Parathyroid adenoma (tissue), 2 donors: ENCODE data around the gene GID4.
A peak's percentile ranks its signal among the peaks of the same experiment; 100 is the strongest.
"Not testable (repeated sequence)": the region's sequence is repeated elsewhere in the genome, so short reads cannot be mapped to it uniquely, and the experiment has no call there.

ENCODE experiments used
- H2AFZ ChIP-seq: fragments of 300-600 bp; sonication (generic); one replicate; pipeline ENCODE4 v1.7.0; 2017; ENCODE audit warnings: antibody characterized with exemption, mild to moderate bottlenecking
- H3K27ac ChIP-seq: fragments of 300-600 bp; sonication (generic); one replicate; pipeline ENCODE4 v1.7.0; 2017
- H3K27me3 ChIP-seq: fragments of 300-600 bp; sonication (generic); one replicate; pipeline ENCODE4 v1.7.0; 2017; ENCODE audit warnings: low read length; ENCODE audit not compliant: control insufficient read depth, insufficient read depth
- H3K36me3 ChIP-seq: fragments of 300-600 bp; sonication (generic); one replicate; pipeline ENCODE4 v1.7.0; 2017; ENCODE audit warnings: low read length; ENCODE audit not compliant: control insufficient read depth, insufficient read depth
- H3K4me1 ChIP-seq: fragments of 300-600 bp; sonication (generic); one replicate; pipeline ENCODE4 v1.7.0; 2017; ENCODE audit warnings: control low read depth
- H3K4me2 ChIP-seq: fragments of 300-600 bp; sonication (generic); one replicate; pipeline ENCODE4 v1.7.0; 2017; ENCODE audit warnings: low read length
- H3K4me3 ChIP-seq: fragments of 300-600 bp; sonication (generic); one replicate; pipeline ENCODE4 v1.7.0; 2017; ENCODE audit warnings: low read depth, low read length
- H3K79me2 ChIP-seq: fragments of 300-600 bp; sonication (generic); one replicate; pipeline ENCODE4 v1.7.0; 2017; ENCODE audit warnings: control low read depth
- H3K9ac ChIP-seq: fragments of 300-600 bp; sonication (generic); one replicate; pipeline ENCODE4 v1.7.0; 2017; ENCODE audit warnings: mild to moderate bottlenecking
- H3K9me3 ChIP-seq: fragments of 300-600 bp; sonication (generic); one replicate; pipeline ENCODE4 v1.7.0; 2017; ENCODE audit warnings: low read length; ENCODE audit not compliant: control insufficient read depth
- TF ChIP-seq, protein P1 (sequence below): fragments of 300-600 bp; sonication (generic); IDR thresholded peaks from one replicate; pipeline ENCODE4 v1.7.0; 2017; ENCODE audit warnings: antibody characterized with exemption, mild to moderate bottlenecking
- donor health status: primary hyperparathyroidism.

Gene GID4

DNA sequence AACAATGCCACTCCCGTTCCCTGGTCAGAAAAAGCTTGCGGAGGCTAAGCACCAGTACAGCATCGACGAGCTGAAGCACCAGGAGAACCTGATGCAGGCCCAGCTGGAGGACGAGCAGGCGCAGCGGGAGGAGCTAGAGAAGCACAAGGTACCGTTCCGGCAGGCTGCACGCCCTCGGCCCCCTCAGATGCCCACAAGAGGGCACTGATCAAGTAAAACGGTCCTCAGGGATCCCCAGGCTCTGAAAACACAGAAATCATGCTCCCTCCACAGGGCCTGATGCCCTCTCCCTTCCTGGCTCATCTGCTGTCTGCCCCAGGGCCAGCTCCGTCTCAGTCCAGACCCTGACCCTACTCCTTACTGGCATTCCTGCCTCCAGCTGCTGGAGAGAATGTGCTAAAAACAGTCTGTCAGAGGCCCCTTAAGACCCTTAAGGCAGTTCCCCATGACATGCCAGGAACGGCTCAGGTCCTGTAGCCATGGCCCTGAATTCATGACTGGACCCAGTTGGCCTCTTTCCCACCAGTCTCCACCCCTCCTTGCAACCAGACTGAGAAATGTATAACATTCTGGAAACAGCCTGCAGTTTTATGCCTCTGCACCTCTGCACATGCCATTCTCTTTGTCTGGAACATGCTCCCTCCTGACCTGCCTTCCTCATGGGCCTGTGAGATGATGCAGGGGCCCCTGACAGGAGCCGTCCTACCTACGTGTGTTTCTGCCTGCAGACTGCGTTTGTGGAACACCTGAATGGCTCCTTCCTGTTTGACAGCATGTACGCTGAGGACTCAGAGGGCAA lies 44.7 kb upstream of the GID4 start:
- H3K4me3 ChIP-seq, result no peak overlapping the region
- TF ChIP-seq, protein P1, sequence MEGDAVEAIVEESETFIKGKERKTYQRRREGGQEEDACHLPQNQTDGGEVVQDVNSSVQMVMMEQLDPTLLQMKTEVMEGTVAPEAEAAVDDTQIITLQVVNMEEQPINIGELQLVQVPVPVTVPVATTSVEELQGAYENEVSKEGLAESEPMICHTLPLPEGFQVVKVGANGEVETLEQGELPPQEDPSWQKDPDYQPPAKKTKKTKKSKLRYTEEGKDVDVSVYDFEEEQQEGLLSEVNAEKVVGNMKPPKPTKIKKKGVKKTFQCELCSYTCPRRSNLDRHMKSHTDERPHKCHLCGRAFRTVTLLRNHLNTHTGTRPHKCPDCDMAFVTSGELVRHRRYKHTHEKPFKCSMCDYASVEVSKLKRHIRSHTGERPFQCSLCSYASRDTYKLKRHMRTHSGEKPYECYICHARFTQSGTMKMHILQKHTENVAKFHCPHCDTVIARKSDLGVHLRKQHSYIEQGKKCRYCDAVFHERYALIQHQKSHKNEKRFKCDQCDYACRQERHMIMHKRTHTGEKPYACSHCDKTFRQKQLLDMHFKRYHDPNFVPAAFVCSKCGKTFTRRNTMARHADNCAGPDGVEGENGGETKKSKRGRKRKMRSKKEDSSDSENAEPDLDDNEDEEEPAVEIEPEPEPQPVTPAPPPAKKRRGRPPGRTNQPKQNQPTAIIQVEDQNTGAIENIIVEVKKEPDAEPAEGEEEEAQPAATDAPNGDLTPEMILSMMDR, result peak; percentile 52
- H3K27ac ChIP-seq, result no peak overlapping the region
- H3K9me3 ChIP-seq, result no peaks in the 10 kb centered on the region
- H3K36me3 ChIP-seq, result no peaks in the 10 kb centered on the region
- H3K9ac ChIP-seq, result no peak overlapping the region
- no peaks in the 10 kb centered on the region for H3K79me2 ChIP-seq
- H3K4me2 ChIP-seq, result no peak overlapping the region
- H3K27me3 ChIP-seq, result no peaks in the 10 kb centered on the region
- H3K4me1 ChIP-seq, result peaks cover 6% of the 10 kb centered on the region
- H2AFZ ChIP-seq, result no peak overlapping the region

DNA sequence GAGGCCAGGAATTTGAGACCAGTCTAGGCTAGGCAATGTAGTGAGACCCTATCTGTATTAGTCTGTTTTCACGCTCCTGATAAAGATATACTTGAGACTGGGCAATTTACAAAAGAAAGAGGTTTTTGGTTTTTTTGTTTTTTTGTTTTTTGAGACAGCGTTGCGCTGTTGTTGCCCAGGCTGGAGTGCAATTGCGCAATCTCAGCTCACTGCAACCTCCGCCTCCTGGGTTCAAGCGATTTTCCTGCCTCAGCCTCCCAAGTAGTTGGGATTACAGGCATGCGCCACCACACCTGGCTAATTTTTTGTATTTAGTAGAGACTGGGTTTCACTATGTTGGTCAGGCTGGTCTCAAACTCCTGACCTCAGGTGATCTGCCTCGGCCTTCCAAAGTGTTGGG lies 43.3 kb upstream of the GID4 start:
- H3K4me3 ChIP-seq, H3K9me3 ChIP-seq, H3K36me3 ChIP-seq, H3K79me2 ChIP-seq, H3K4me2 ChIP-seq, H2AFZ ChIP-seq, H3K27ac ChIP-seq, H3K4me1 ChIP-seq, H3K9ac ChIP-seq, H3K27me3 ChIP-seq: not testable (repeated sequence)

DNA sequence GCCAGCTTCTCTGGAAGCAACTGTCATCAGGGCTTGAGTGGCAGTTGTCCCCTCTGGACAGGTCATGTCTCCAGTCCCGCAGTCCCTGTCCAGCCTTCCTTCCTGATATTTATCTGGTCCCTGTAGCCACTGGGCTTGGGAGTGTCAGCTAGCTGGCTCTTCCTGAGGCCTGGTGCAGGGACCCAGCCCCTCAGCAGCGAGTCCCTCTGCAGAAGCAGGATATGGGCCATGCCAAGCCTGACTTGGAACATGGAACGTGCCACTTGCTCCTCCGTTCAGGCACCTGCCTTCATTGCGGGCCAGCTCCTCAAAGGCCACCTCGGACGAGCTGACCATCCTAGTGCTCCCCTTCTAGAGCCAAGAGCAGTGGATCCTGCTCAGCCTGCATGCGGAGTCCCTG lies 40.3 kb upstream of the GID4 start:
- TF ChIP-seq, protein P1, result no peak
- no peak overlapping the region for H3K27ac ChIP-seq
- no peaks in the 10 kb centered on the region for H3K79me2 ChIP-seq
- H3K9ac ChIP-seq, result no peak overlapping the region
- no peaks in the 10 kb centered on the region for H3K9me3 ChIP-seq
- H3K4me1 ChIP-seq, result no peaks in the 10 kb centered on the region
- no peaks in the 10 kb centered on the region for H3K27me3 ChIP-seq
- no peaks in the 10 kb centered on the region for H3K36me3 ChIP-seq
- H3K4me3 ChIP-seq, result no peak overlapping the region
- H2AFZ ChIP-seq, result no peak overlapping the region
- H3K4me2 ChIP-seq, result no peak overlapping the region

DNA sequence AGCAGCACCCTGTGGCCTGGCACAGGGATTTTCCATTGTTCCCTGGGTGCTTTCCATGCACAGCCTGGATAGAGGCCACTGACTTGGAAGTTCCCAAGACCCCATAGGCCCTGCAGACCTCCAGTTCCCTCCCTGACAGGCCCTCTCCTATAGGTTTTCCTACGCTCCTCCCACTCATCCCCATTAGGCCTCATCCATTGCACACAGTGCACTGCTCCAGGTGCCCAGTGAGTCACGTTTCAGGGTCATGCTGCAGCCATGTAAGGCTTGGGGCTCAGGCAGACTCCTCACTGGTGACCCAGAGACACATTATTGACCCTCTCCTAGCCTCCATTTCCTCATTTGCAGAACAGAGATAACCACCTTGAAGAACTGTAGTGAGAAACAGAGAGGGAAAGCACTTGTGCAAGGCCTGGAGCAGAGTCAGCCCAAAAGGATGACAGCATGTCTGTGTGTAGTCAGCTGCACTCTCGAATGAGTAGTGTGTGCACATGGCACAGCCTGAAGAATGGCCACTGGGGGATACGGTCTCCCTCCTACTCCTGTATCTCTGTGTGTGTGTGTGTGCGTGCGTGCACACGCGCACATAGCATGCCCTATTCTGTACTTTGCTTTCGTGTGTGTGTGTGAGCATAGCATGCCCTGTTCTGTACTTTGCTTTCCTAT lies 39.7 kb upstream of the GID4 start:
- Histone ChIP-seq H3K4me1 (no peaks in the 10 kb centered on the region), H3K4me2 (no peak overlapping the region), H3K9ac (no peak overlapping the region), H3K79me2 (no peaks in the 10 kb centered on the region), H3K27me3 (no peaks in the 10 kb centered on the region), H3K9me3 (no peaks in the 10 kb centered on the region), H3K27ac (no peak overlapping the region), H2AFZ (no peak overlapping the region), H3K36me3 (no peaks in the 10 kb centered on the region), H3K4me3 (no peak overlapping the region)
- TF ChIP-seq, protein P1, result no peak

DNA sequence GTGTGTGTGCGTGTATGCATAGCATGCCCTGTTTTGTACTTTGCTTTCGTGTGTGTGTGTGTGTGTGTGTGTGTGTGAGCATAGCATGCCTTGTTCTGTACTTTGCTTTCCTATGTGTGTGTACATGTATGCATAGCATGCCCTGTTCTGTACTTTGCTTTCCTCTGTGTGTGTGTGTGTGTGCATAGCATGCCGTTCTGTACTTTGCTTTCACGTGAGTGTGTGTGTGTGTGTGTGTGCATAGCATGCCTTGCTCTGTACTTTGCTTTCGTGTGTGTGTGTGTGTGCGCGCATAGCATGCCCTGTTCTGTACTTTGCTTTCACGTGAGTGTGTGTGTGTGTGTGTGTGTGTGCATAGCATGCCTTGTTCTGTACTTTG lies 39.2 kb upstream of the GID4 start:
- H3K27me3 ChIP-seq, result no peaks in the 10 kb centered on the region
- H3K79me2 ChIP-seq, result no peaks in the 10 kb centered on the region
- no peaks in the 10 kb centered on the region for H3K36me3 ChIP-seq
- H3K9ac ChIP-seq, result no peak overlapping the region
- TF ChIP-seq, protein P1, result no peak
- no peaks in the 10 kb centered on the region for H3K4me1 ChIP-seq
- no peak overlapping the region for H3K4me2 ChIP-seq
- H3K27ac ChIP-seq, result no peak overlapping the region
- no peaks in the 10 kb centered on the region for H3K9me3 ChIP-seq
- H2AFZ ChIP-seq, result no peak overlapping the region
- no peak overlapping the region for H3K4me3 ChIP-seq
